SH-SY5Y (cell line): Measurements from ENCODE around the gene SELENOO.

Experiments
- GATA2 ChIP-seq: IDR thresholded peaks from 2 replicates; pipeline ENCODE4 v1.6.1; 2011; ENCODE audit warnings: mild to moderate bottlenecking, low read depth, low read length
- GATA3 ChIP-seq: IDR thresholded peaks from 2 replicates; pipeline ENCODE4 v1.6.1; 2011; ENCODE audit warnings: low read depth, mild to moderate bottlenecking, low read length, moderate library complexity

DNA sequence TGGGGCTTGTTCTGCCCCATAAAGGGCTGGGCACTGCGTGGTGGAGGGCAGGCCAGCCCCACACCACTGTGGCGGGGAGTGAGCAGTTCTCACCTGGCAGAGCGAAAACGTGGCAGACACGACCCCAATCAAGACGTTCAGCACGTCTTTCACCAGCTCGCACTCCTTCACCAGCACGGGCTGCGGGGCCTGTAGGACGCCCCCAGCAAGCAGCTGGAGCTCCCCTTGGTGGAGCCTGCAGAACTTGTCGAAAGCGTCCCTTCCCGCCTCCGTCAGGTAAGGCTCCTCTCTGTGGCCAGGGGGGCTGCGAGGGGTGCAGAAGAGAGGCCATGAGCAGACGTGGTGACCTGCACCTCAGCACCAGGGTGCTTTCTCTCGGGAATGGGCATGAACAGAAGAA lies 32.4 kb downstream of the SELENOO start:
- TF ChIP-seq GATA2 = no peak
- TF ChIP-seq GATA3 = no peak
